Subcutaneous adipose tissue (tissue), 4 donors: ENCODE results near the gene LCAT. TPM values are rescaled to one million over a fixed set of nuclear protein-coding genes. Genes with fewer than 3 reads are reported as not detected.

Experiments used
- CTCF ChIP-seq: fragments of 450-650 bp; IDR thresholded peaks from one replicate; pipeline ENCODE4 v1.5.1; 2016; ENCODE audit warnings: low read depth, mild to moderate bottlenecking, control low read depth, antibody characterized with exemption, moderate library complexity
- total RNA-seq, 4 donors: library from RNA; depleted of rRNA; stranded (reverse); fragments of >200 nt; gene quantifications; one replicate each; pipeline ENCODE4 v1.1.0, GENCODE V29; 2016

Gene LCAT
- total RNA-seq, 4 donors from 2014 or later = 7.9 to 16.2 (median 10.5) TPM

- TF ChIP-seq CTCF = no peak
These were observed 18.2 kb upstream of the LCAT start for GRCh38 chr16:67962135-67962534.

DNA sequence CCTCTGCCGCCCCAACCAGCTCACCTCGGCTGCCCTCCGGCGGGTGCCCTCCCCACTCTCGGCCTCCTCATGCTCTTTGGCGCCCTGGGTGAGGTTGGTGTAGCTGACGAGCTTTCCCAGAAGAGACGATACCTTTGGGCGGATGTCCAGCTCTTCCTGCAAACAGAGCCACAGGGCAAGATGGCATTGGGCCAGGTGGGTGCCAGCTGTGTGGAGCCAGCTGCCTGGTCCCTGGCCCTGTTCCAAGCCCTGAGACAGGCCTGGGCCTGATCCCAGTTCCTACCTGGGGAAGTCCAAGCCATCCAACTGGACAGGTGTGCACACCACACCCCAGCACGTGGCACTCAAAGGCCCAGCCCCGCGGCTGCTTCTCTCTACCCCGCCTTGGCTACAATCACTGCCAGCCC is 17.6 kb upstream of the LCAT start:
- no peak for TF ChIP-seq CTCF

DNA sequence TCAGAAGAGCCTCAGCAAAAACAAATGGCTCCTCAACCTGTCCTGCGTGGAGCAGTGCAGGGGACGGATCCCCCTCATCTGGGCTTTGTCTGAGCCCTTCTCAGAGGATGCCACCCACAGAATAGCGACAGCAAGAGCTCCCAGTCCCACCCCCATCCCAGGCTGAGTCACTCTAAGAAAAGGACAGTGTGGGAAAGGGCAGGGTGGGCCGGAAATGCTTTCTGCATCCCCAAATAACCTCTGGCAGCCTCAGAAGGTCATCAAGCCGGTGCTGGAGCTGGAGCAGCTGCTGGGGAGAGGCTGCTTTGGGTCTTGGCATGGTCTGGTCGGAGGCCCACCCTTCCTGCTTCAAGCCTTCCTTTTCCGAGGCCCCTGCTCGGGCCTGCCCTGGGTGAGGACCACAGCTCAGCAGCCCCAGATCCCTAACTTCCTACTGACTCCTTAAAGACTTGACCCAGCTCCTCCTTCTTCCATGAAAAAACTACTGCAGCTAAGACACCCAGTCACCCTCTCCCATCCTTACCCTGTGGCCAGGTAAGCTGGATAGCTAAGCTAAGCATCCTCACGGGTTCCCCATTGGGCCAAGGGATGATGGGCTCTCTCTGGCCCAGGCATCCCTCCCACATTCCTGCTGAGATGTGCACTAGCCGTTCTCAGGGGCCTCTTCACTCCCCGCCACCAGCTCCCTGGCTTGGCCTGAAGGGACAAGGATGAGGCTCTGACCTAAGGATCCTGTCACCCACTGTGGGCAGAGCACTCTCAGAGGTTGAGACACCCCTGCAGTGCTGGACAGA is 15.8 kb upstream of the LCAT start:
- TF ChIP-seq CTCF = no peak

DNA sequence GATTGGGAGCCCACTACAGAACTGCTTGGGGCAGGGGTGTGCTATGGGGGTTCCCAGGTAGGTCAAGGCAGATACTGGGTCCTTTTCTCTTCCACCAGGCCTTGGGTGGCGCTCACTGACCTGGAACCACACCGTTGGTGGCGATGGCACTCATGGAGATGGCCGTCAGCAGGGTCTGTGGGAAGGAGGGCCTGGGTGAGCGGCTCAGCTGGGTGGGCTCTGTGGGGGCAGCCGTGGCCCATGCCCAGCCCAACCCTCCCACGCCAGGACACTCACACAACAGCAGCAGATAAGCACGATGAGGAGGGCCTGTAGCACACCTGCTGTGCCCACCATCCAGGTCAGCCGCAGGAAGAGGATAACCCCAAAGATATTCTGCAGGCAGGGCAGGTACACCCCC is 13.7 kb upstream of the LCAT start:
- no peak for TF ChIP-seq CTCF

- TF ChIP-seq CTCF = no peak
These were observed 10.7 kb upstream of the LCAT start for GRCh38 chr16:67954421-67955196.

- no peak for TF ChIP-seq CTCF
These were observed 9.9 kb upstream of the LCAT start for GRCh38 chr16:67953641-67954375.

DNA sequence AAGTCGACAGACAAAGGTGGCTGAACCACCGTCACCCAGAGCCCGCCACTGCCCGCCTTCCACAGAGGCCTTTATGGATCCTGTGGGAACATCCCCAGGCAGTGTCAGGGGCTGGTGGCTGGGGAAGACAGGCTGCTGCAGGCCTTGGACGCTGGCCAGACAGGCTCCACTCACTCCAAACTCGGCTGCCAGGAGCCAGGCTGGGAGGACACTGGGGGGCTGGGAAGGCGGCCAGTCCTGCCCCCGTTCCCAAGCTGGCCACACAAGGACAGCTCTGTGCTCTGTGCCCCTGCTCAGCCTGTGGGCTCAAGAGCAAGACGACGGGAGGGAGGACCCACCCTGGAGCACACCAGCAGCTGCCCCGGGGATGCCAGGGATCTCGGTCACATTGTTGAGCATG is 7.6 kb upstream of the LCAT start:
- no peak for TF ChIP-seq CTCF
